ENCODE data around the gene PPP1R12B.
"Not testable (repeated sequence)": the region's sequence is repeated elsewhere in the genome, so short reads cannot be mapped to it uniquely, and the experiment has no call there.

Gene PPP1R12B

GRCh38 chr1:202488178-202488649 lies 139.7 kb downstream of the PPP1R12B start:
- DNase-seq (ENCODE audit: low read depth): not testable (repeated sequence)

- DNase-seq (ENCODE audit: low read depth): not testable (repeated sequence)
Observed at GRCh38 chr1:202489101-202489500, 140.6 kb downstream of the PPP1R12B start.

- DNase-seq (ENCODE audit: low read depth): not testable (repeated sequence)
Observed at GRCh38 chr1:202493112-202493511, 144.6 kb downstream of the PPP1R12B start.

GRCh38 chr1:202498542-202498941 lies 150.0 kb downstream of the PPP1R12B start:
- DNase-seq (ENCODE audit: low read depth): no peak

- DNase-seq (ENCODE audit: low read depth): not testable (repeated sequence)
Observed at GRCh38 chr1:202499997-202500396, 151.5 kb downstream of the PPP1R12B start.

GRCh38 chr1:202501281-202501680 lies 152.8 kb downstream of the PPP1R12B start:
- no peak for DNase-seq (ENCODE audit: low read depth)

GRCh38 chr1:202505356-202505755 lies 156.9 kb downstream of the PPP1R12B start:
- no peak for DNase-seq (ENCODE audit: low read depth)

- not testable (repeated sequence) for DNase-seq (ENCODE audit: low read depth)
Observed at GRCh38 chr1:202505880-202506575, 157.5 kb downstream of the PPP1R12B start.

GRCh38 chr1:202508863-202509262 lies 160.4 kb downstream of the PPP1R12B start:
- DNase-seq (ENCODE audit: low read depth): not testable (repeated sequence)

GRCh38 chr1:202513875-202514274 lies 165.4 kb downstream of the PPP1R12B start:
- DNase-seq (ENCODE audit: low read depth): not testable (repeated sequence)

- no peak for DNase-seq (ENCODE audit: low read depth)
Observed at GRCh38 chr1:202516434-202516877, 168.0 kb downstream of the PPP1R12B start.

GRCh38 chr1:202517146-202517545 lies 168.6 kb downstream of the PPP1R12B start:
- not testable (repeated sequence) for DNase-seq (ENCODE audit: low read depth)

GRCh38 chr1:202518180-202518579 lies 169.7 kb downstream of the PPP1R12B start:
- DNase-seq (ENCODE audit: low read depth): not testable (repeated sequence)

- DNase-seq (ENCODE audit: low read depth): not testable (repeated sequence)
Observed at GRCh38 chr1:202518905-202519304, 170.4 kb downstream of the PPP1R12B start.

GRCh38 chr1:202520129-202520856 lies 171.8 kb downstream of the PPP1R12B start:
- DNase-seq (ENCODE audit: low read depth): not testable (repeated sequence)

GRCh38 chr1:202520857-202521216 lies 172.3 kb downstream of the PPP1R12B start:
- not testable (repeated sequence) for DNase-seq (ENCODE audit: low read depth)

GRCh38 chr1:202521484-202521883 lies 173.0 kb downstream of the PPP1R12B start:
- DNase-seq (ENCODE audit: low read depth): not testable (repeated sequence)

GRCh38 chr1:202521886-202522285 lies 173.4 kb downstream of the PPP1R12B start:
- no peak for DNase-seq (ENCODE audit: low read depth)

GRCh38 chr1:202526056-202526455 lies 177.6 kb downstream of the PPP1R12B start:
- not testable (repeated sequence) for DNase-seq (ENCODE audit: low read depth)

GRCh38 chr1:202528096-202528722 lies 179.7 kb downstream of the PPP1R12B start:
- not testable (repeated sequence) for DNase-seq (ENCODE audit: low read depth)

- DNase-seq (ENCODE audit: low read depth): not testable (repeated sequence)
Observed at GRCh38 chr1:202530686-202531085, 182.2 kb downstream of the PPP1R12B start.

GRCh38 chr1:202531472-202531811 lies 182.9 kb downstream of the PPP1R12B start:
- no peak for DNase-seq (ENCODE audit: low read depth)
